ENCODE results near the gene CD38.

CD38 gene

GRCh38 chr4:15899511-15899910 lies 121.4 kb downstream of the CD38 start:
- no peak for DNase-seq (ENCODE audit: low read depth)

GRCh38 chr4:15901007-15901406 lies 122.9 kb downstream of the CD38 start:
- no peak for DNase-seq (ENCODE audit: low read depth)

- no peak for DNase-seq (ENCODE audit: low read depth)
Observed at GRCh38 chr4:15901998-15902397, 123.9 kb downstream of the CD38 start.

- DNase-seq (ENCODE audit: low read depth) = no peak
Observed at GRCh38 chr4:15902746-15903145, 124.6 kb downstream of the CD38 start.
